RWPE2 (cell line): ENCODE measurements around the gene ATXN7.

Experiments used
- ATAC-seq: fragments of 200-7000 bp; cut with Tn5 transposase; 3 replicates; pipeline ENCODE4 v1.9.1; 2021; ENCODE audit warnings: low read depth
- DNase-seq: peaks from one replicate; pipeline ENCODE4 v3.0.0-alpha.2; 2020; ENCODE audit warnings: low spot score
- H3K27ac ChIP-seq: fragments of 450-650 bp; 2 replicates; pipeline ENCODE4 v1.5.1; 2017; ENCODE audit warnings: mild to moderate bottlenecking; ENCODE audit not compliant: poor library complexity, severe bottlenecking
- H3K27me3 ChIP-seq: fragments of 250-450 bp; sonication (Bioruptor Pico); 2 replicates; pipeline ENCODE4 v1.5.1; 2021; ENCODE audit warnings: mild to moderate bottlenecking, moderate library complexity; ENCODE audit not compliant: insufficient read depth, poor library complexity, severe bottlenecking
- H3K36me3 ChIP-seq: fragments of 250-450 bp; sonication (Bioruptor Pico); 2 replicates; pipeline ENCODE4 v1.5.1; 2020; ENCODE audit warnings: low read depth, mild to moderate bottlenecking, moderate library complexity
- H3K4me1 ChIP-seq: fragments of 250-450 bp; sonication (Bioruptor Pico); 2 replicates; pipeline ENCODE4 v1.5.1; 2021; ENCODE audit warnings: mild to moderate bottlenecking, moderate library complexity; ENCODE audit not compliant: insufficient read depth, poor library complexity, severe bottlenecking
- H3K4me3 ChIP-seq: fragments of 250-450 bp; sonication (Bioruptor Pico); 2 replicates; pipeline ENCODE4 v1.5.1; 2021; ENCODE audit warnings: mild to moderate bottlenecking, moderate library complexity; ENCODE audit not compliant: severe bottlenecking
- H3K9me3 ChIP-seq: fragments of 250-450 bp; sonication (Bioruptor Pico); 2 replicates; pipeline ENCODE4 v1.5.1; 2021; ENCODE audit warnings: mild to moderate bottlenecking, moderate library complexity; ENCODE audit not compliant: severe bottlenecking
- CTCF ChIP-seq: fragments of 450-650 bp; IDR thresholded peaks from one replicate; pipeline ENCODE4 v1.5.1; 2017; ENCODE audit warnings: mild to moderate bottlenecking, moderate library complexity; ENCODE audit not compliant: poor library complexity, severe bottlenecking

The ATXN7 gene

GRCh38 chr3:63842127-63842526 lies 21.5 kb upstream of the ATXN7 start:
- H3K4me3 ChIP-seq, result no peak overlapping the region
- no peaks in the 10 kb centered on the region for H3K27me3 ChIP-seq
- TF ChIP-seq CTCF, result no peak
- H3K9me3 ChIP-seq, result no peaks in the 10 kb centered on the region
- H3K4me1 ChIP-seq, result no peaks in the 10 kb centered on the region
- no peak for ATAC-seq
- no peak for DNase-seq
- no peak overlapping the region for H3K27ac ChIP-seq
- H3K36me3 ChIP-seq, result peaks cover 14% of the 10 kb centered on the region; the same call in 1 of the 2 replicates

- no peak for TF ChIP-seq CTCF
- Histone ChIP-seq H3K27me3 (no peaks in the 10 kb centered on the region), H3K4me1 (peaks cover 9% of the 10 kb centered on the region), H3K27ac (no peak overlapping the region), H3K4me3 (no peak overlapping the region), H3K9me3 (no peaks in the 10 kb centered on the region), H3K36me3 (no peaks in the 10 kb centered on the region)
- ATAC-seq (no peak), DNase-seq (no peak)
Observed at GRCh38 chr3:63845215-63845614, 18.5 kb upstream of the ATXN7 start.

GRCh38 chr3:63847718-63848450 lies 15.8 kb upstream of the ATXN7 start:
- ATAC-seq (no peak), DNase-seq (no peak)
- no peaks in the 10 kb centered on the region for H3K9me3 ChIP-seq
- peaks cover 7% of the 10 kb centered on the region; the same call in 1 of the 2 replicates for H3K36me3 ChIP-seq
- H3K27me3 ChIP-seq, result no peaks in the 10 kb centered on the region
- peaks cover 9% of the 10 kb centered on the region for H3K4me1 ChIP-seq
- no peak for TF ChIP-seq CTCF
- H3K27ac ChIP-seq, result no peak overlapping the region
- H3K4me3 ChIP-seq, result no peak overlapping the region

- Histone ChIP-seq H3K27ac (no peak overlapping the region), H3K4me3 (no peak overlapping the region), H3K9me3 (no peaks in the 10 kb centered on the region), H3K27me3 (no peaks in the 10 kb centered on the region), H3K4me1 (peaks cover 9% of the 10 kb centered on the region), H3K36me3 (peaks cover 11% of the 10 kb centered on the region; the same call in 1 of the 2 replicates)
- TF ChIP-seq CTCF, result no peak
- no peak for ATAC-seq
- DNase-seq, result no peak
Observed at GRCh38 chr3:63849175-63849574, 14.5 kb upstream of the ATXN7 start.

GRCh38 chr3:63851287-63851686 lies 12.4 kb upstream of the ATXN7 start:
- peaks cover 22% of the 10 kb centered on the region for H3K4me1 ChIP-seq
- ATAC-seq, result no peak
- no peak overlapping the region for H3K27ac ChIP-seq
- no peaks in the 10 kb centered on the region for H3K9me3 ChIP-seq
- no peak for TF ChIP-seq CTCF
- no peak overlapping the region for H3K4me3 ChIP-seq
- H3K27me3 ChIP-seq, result no peaks in the 10 kb centered on the region
- DNase-seq, result no peak
- H3K36me3 ChIP-seq, result peaks cover 15% of the 10 kb centered on the region; the same call in 1 of the 2 replicates
